CD4-positive, alpha-beta T cell (primary cell): ENCODE measurements around the gene FREM2. TPM values are rescaled to one million over a fixed set of nuclear protein-coding genes. Genes with fewer than 3 reads are reported as not detected.

Experiments used
- ATAC-seq: fragments of 200-7000 bp; cut with Tn5 transposase; one replicate; pipeline ENCODE4 v1.10.0; 2022; ENCODE audit warnings: mild to moderate bottlenecking; ENCODE audit not compliant: poor library complexity
- CTCF ChIA-PET: fragments of 350-600 bp; sonication (Branson Sonifier 250); formaldehyde crosslinking; loops from one replicate; lab custom pipeline; 2021; ENCODE audit warnings: antibody characterized with exemption, inconsistent platforms; lab: Charles Lee
- POLR2A ChIA-PET: fragments of 350-600 bp; sonication (Branson Sonifier 250); formaldehyde crosslinking; loops from one replicate; lab custom pipeline; 2021; ENCODE audit warnings: antibody characterized with exemption, inconsistent platforms; lab: Charles Lee
- DNase-seq, 14 experiments: peaks; one replicate each; pipeline ENCODE4 v3.0.0-alpha.2; 2013 to 2020; ENCODE audit warnings: mixed read lengths in 2 of 14
- H3K27ac ChIP-seq, 2 donors: one replicate each; pipeline versions ENCODE4 v1.5.1 to v1.7.0; 2013; ENCODE audit warnings: low read length in 2 of 2, low read depth in 1 of 2, mild to moderate bottlenecking in 1 of 2
- H3K27me3 ChIP-seq, 2 experiments: 1 replicate in 1 of 2; 2 replicates in 1 of 2; pipeline versions ENCODE4 v1.6.1 to v1.7.0; 2013; ENCODE audit warnings: low read length in 2 of 2, control low read depth in 1 of 2, mild to moderate bottlenecking in 1 of 2, moderate library complexity in 1 of 2; ENCODE audit not compliant: insufficient read depth in 2 of 2, control insufficient read depth in 1 of 2
- H3K36me3 ChIP-seq: one replicate; pipeline ENCODE4 v1.6.1; 2013; ENCODE audit warnings: low read length, control low read depth; ENCODE audit not compliant: insufficient read depth
- H3K4me1 ChIP-seq: one replicate; pipeline ENCODE4 v1.6.1; 2013; ENCODE audit warnings: low read length, control low read depth; ENCODE audit not compliant: insufficient read depth
- H3K4me3 ChIP-seq: one replicate; pipeline ENCODE4 v1.5.1; 2013; ENCODE audit warnings: mild to moderate bottlenecking, low read length, moderate library complexity
- H3K9me3 ChIP-seq, 2 experiments: 1 replicate in 1 of 2; 2 replicates in 1 of 2; pipeline versions ENCODE4 v1.6.1 to v1.7.0; 2013; ENCODE audit warnings: low read length in 2 of 2, mild to moderate bottlenecking in 2 of 2, control low read depth in 1 of 2, moderate library complexity in 1 of 2; ENCODE audit not compliant: control insufficient read depth in 1 of 2, insufficient read depth in 1 of 2
- H3K27ac Mint-ChIP-seq: one replicate; pipeline ENCODE4 v1.8.0; 2020; ENCODE audit warnings: mixed read lengths
- H3K27me3 Mint-ChIP-seq: one replicate; pipeline ENCODE4 v1.8.0; 2021; ENCODE audit warnings: mixed read lengths
- H3K36me3 Mint-ChIP-seq: one replicate; pipeline ENCODE4 v1.8.0; 2021; ENCODE audit warnings: low read depth, mixed read lengths
- H3K4me1 Mint-ChIP-seq: one replicate; pipeline ENCODE4 v1.8.0; 2021; ENCODE audit warnings: low read depth, mixed read lengths
- H3K4me3 Mint-ChIP-seq: one replicate; pipeline ENCODE4 v1.8.0; 2020; ENCODE audit warnings: mild to moderate bottlenecking, mixed read lengths
- H3K9me3 Mint-ChIP-seq: one replicate; pipeline ENCODE4 v1.8.0; 2020; ENCODE audit warnings: mixed read lengths
- CTCF ChIP-seq: fragments of 200-600 bp; IDR thresholded peaks from one replicate; pipeline ENCODE4 v1.8.0; 2022; ENCODE audit warnings: antibody characterized with exemption, mild to moderate bottlenecking
- intact Hi-C, 2 experiments: fragments of 100-400 bp; cut with DNase I in 1 of 2; cut with micrococcal nuclease in 1 of 2; formaldehyde crosslinking; loops; one replicate each; pipeline versions ENCODE4 v1.15.1 to v1.9.0; 2023 to 2025; cut with DNase I, micrococcal nuclease
- total RNA-seq, 174 experiments: library from RNA in 2 of 174; stranded (reverse) in 2 of 174; gene quantifications; one replicate each; pipeline ENCODE4 v1.2.3 and lab custom pipeline; 2021 to 2026

The FREM2 gene
- total RNA-seq, 2 experiments from 2014 or later = not detected

- Mint-ChIP-seq H3K4me3 (no peak overlapping the region), H3K27ac (no peak overlapping the region), H3K4me1 (no peaks in the 10 kb centered on the region), H3K36me3 (no peaks in the 10 kb centered on the region), H3K27me3 (peaks cover 5% of the 10 kb centered on the region), H3K9me3 (peaks cover 3% of the 10 kb centered on the region)
- no peak overlapping the region for H3K27ac ChIP-seq
- intact Hi-C loops = no loop called here
- no peak for DNase-seq
- ChIA-PET POLR2A (no interaction called here), CTCF (no interaction called here)
- no peak for ATAC-seq
- no peak for TF ChIP-seq CTCF
- no peaks in the 10 kb centered on the region for H3K9me3 ChIP-seq
- no peaks in the 10 kb centered on the region for H3K27me3 ChIP-seq
- H3K4me3 ChIP-seq = no peak overlapping the region
- no peaks in the 10 kb centered on the region for H3K36me3 ChIP-seq
- H3K4me1 ChIP-seq = no peaks in the 10 kb centered on the region
Observed at GRCh38 chr13:38819596-38819995, 132.7 kb downstream of the FREM2 start.

- Mint-ChIP-seq H3K27me3 (no peaks in the 10 kb centered on the region), H3K36me3 (no peaks in the 10 kb centered on the region), H3K9me3 (no peaks in the 10 kb centered on the region), H3K27ac (no peak overlapping the region), H3K4me1 (no peaks in the 10 kb centered on the region), H3K4me3 (no peak overlapping the region)
- no peak overlapping the region for H3K27ac ChIP-seq
- CTCF ChIA-PET = interaction anchor here (0.7 kb wide), 1 partner anchor 1108 kb away, joined by 5 read pairs; no protein-coding TSS in a partner anchor
- DNase-seq = no peak
- H3K27me3 ChIP-seq = no peaks in the 10 kb centered on the region
- no peaks in the 10 kb centered on the region for H3K4me1 ChIP-seq
- POLR2A ChIA-PET = no interaction called here
- H3K4me3 ChIP-seq = no peak overlapping the region
- TF ChIP-seq CTCF = no peak
- no peaks in the 10 kb centered on the region for H3K36me3 ChIP-seq
- H3K9me3 ChIP-seq = no peaks in the 10 kb centered on the region
- no peak for ATAC-seq
- intact Hi-C loops = no loop called here
Observed at GRCh38 chr13:38821770-38822551, 135.1 kb downstream of the FREM2 start.

- Histone ChIP-seq H3K36me3 (no peaks in the 10 kb centered on the region), H3K4me1 (no peaks in the 10 kb centered on the region), H3K4me3 (no peak overlapping the region), H3K9me3 (no peaks in the 10 kb centered on the region), H3K27me3 (no peaks in the 10 kb centered on the region), H3K27ac (no peak overlapping the region)
- Mint-ChIP-seq H3K4me3 (no peak overlapping the region), H3K27me3 (no peaks in the 10 kb centered on the region), H3K9me3 (no peaks in the 10 kb centered on the region), H3K36me3 (no peaks in the 10 kb centered on the region), H3K27ac (no peak overlapping the region), H3K4me1 (no peaks in the 10 kb centered on the region)
- no peak for TF ChIP-seq CTCF
- intact Hi-C loops = no loop called here
- CTCF ChIA-PET = no interaction called here
- POLR2A ChIA-PET = no interaction called here
- ATAC-seq (no peak), DNase-seq (no peak)
Observed at GRCh38 chr13:38824342-38824741, 137.5 kb downstream of the FREM2 start.
